Measurements from ENCODE around the gene GLE1.

GRCh38 chr9:128456613-128457061, 47.9 kb upstream of the GLE1 start:
- TF ChIP-seq CTCF (IDR thresholded peaks at IDR 0.05) (no peak), POLR2A (IDR thresholded peaks at IDR 0.05) (no peak)
